ENCODE measurements around the gene TM7SF2.

DNA sequence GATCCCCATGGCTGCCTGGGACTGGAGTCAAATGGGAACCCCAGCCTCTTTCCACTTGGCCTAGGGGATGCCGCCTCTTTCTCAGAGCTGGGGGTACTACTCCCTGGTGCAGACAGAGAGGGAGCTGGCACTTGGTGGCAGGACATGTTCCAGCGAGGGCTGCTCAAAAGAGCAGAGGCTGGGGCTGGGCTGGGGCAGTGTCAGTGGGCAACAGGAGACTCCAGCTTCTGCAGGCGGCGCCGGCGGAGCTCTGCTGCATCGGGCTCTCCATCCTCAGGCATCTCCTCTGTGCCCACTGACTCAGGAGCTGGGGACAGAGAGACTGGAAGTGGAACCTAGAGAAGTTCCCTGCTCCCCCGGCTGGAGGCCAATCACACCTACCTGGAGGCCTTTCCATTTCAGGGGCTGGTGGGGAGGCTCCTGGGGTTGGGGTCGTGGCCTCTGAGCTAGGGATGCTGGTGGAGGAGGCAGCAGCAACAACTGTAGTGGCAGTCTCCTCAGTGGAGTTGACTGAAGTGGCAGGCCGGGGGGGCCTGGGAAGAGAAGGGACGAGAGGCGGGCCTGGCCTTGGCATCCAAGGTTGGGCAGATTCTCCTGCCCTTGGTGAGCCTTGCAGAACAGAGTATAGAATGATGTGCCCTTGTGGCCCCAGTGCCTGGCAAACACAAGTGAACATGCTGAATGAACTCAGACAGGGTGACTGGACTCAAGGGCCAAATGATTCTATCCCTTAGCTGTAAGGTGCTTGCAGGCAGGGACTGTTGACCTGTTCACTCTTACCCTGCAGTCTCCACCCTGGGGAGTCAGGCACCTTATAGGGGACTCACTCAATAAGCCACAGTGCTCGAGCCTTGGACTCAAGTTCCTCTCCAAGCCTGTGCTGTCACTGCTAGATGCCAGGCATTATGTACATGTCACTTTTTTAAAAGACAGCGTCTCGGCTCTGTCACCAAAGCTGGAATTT, 16.8 kb downstream of the TM7SF2 start:
- TF ChIP-seq, protein P1, sequence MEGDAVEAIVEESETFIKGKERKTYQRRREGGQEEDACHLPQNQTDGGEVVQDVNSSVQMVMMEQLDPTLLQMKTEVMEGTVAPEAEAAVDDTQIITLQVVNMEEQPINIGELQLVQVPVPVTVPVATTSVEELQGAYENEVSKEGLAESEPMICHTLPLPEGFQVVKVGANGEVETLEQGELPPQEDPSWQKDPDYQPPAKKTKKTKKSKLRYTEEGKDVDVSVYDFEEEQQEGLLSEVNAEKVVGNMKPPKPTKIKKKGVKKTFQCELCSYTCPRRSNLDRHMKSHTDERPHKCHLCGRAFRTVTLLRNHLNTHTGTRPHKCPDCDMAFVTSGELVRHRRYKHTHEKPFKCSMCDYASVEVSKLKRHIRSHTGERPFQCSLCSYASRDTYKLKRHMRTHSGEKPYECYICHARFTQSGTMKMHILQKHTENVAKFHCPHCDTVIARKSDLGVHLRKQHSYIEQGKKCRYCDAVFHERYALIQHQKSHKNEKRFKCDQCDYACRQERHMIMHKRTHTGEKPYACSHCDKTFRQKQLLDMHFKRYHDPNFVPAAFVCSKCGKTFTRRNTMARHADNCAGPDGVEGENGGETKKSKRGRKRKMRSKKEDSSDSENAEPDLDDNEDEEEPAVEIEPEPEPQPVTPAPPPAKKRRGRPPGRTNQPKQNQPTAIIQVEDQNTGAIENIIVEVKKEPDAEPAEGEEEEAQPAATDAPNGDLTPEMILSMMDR (conservative IDR thresholded peaks at IDR 0.05; ENCODE audit: low read depth, low read length), result no peak
- TF ChIP-seq EZH2 (IDR thresholded peaks at IDR 0.05; ENCODE audit: borderline replicate concordance, low read depth, low read length, poor library complexity, severe bottlenecking), result no peak
